Neural progenitor cell (in vitro differentiated cells): ENCODE measurements around the gene KANK4. TPM values are rescaled to one million over a fixed set of nuclear protein-coding genes. Genes with fewer than 3 reads are reported as not detected.

Experiments used
- DNase-seq: peaks from one replicate; pipeline ENCODE4 v3.0.0-alpha.2; 2016; ENCODE audit warnings: low spot score
- H2AFZ ChIP-seq: fragments of 200-600 bp; sonication (generic); replicated peaks from 2 replicates; pipeline ENCODE4 v1.6.1; 2016; ENCODE audit warnings: antibody characterized with exemption
- H3F3A ChIP-seq: fragments of 200-600 bp; sonication (generic); 2 replicates; pipeline ENCODE4 v1.6.1; 2016; ENCODE audit warnings: antibody characterized with exemption, low read depth
- H3K27ac ChIP-seq: fragments of 200-600 bp; sonication (generic); 2 replicates; pipeline ENCODE4 v1.5.1; 2016; ENCODE audit warnings: mild to moderate bottlenecking
- H3K27me3 ChIP-seq: fragments of 200-600 bp; sonication (generic); 2 replicates; pipeline ENCODE4 v1.6.1; 2016; ENCODE audit warnings: mild to moderate bottlenecking, moderate library complexity
- H3K36me3 ChIP-seq: fragments of 200-600 bp; sonication (generic); 2 replicates; pipeline ENCODE4 v1.5.1; 2016
- H3K4me1 ChIP-seq: fragments of 200-600 bp; sonication (generic); 2 replicates; pipeline ENCODE4 v1.6.1; 2016; ENCODE audit warnings: mixed run types
- H3K4me2 ChIP-seq: fragments of 200-600 bp; sonication (generic); 2 replicates; pipeline ENCODE4 v1.6.1; 2016
- H3K4me3 ChIP-seq: fragments of 200-600 bp; sonication (generic); 2 replicates; pipeline ENCODE4 v1.5.1; 2016
- H3K79me2 ChIP-seq: fragments of 200-600 bp; sonication (generic); 2 replicates; pipeline ENCODE4 v1.6.1; 2016; ENCODE audit warnings: low read depth
- H3K9ac ChIP-seq: fragments of 200-600 bp; sonication (generic); 2 replicates; pipeline ENCODE4 v1.6.1; 2016
- H3K9me3 ChIP-seq: fragments of 200-600 bp; sonication (generic); 2 replicates; pipeline ENCODE4 v1.5.1; 2016; ENCODE audit warnings: low read depth
- H4K20me1 ChIP-seq: fragments of 200-600 bp; sonication (generic); 2 replicates; pipeline ENCODE4 v1.6.1; 2016; ENCODE audit warnings: low read depth
- H3K27ac Mint-ChIP-seq: 3 replicates; pipeline ENCODE4 v1.8.0; 2021; ENCODE audit warnings: mixed read lengths
- H3K27me3 Mint-ChIP-seq: 2 replicates; pipeline ENCODE4 v1.8.0; 2022; ENCODE audit warnings: low read depth, mild to moderate bottlenecking, inconsistent platforms, moderate library complexity, mixed read lengths; ENCODE audit not compliant: insufficient read depth
- H3K36me3 Mint-ChIP-seq: 3 replicates; pipeline ENCODE4 v1.8.0; 2021; ENCODE audit warnings: mixed read lengths
- H3K4me1 Mint-ChIP-seq: 3 replicates; pipeline ENCODE4 v1.8.0; 2021; ENCODE audit warnings: mixed read lengths
- H3K4me3 Mint-ChIP-seq: 3 replicates; pipeline ENCODE4 v1.8.0; 2021; ENCODE audit warnings: mild to moderate bottlenecking, moderate library complexity, mixed read lengths
- H3K9me3 Mint-ChIP-seq: 3 replicates; pipeline ENCODE4 v1.8.0; 2020; ENCODE audit warnings: mixed read lengths
- EZH2 ChIP-seq: fragments of 200-600 bp; sonication (generic); IDR thresholded peaks from 2 replicates; pipeline ENCODE4 v1.6.1; 2017; ENCODE audit warnings: antibody characterized with exemption, mild to moderate bottlenecking, moderate library complexity
- EZH2phosphoT487 ChIP-seq: fragments of 200-600 bp; sonication (generic); IDR thresholded peaks from 2 replicates; pipeline ENCODE4 v1.6.1; 2017; ENCODE audit warnings: antibody characterized with exemption
- total RNA-seq: library from RNA; depleted of rRNA; stranded (reverse); fragments of >200 nt; gene quantifications from 2 replicates; pipeline ENCODE4 v1.2.3, GENCODE V29; 2015; ENCODE audit warnings: low replicate concordance
- TF ChIP-seq, protein P1 (sequence below): fragments of 200-600 bp; sonication (generic); IDR thresholded peaks from 2 replicates; pipeline ENCODE4 v1.5.1; 2017; ENCODE audit warnings: antibody characterized with exemption, mild to moderate bottlenecking

Gene KANK4
- total RNA-seq, 1 donor from 2014 or later = not detected

DNA sequence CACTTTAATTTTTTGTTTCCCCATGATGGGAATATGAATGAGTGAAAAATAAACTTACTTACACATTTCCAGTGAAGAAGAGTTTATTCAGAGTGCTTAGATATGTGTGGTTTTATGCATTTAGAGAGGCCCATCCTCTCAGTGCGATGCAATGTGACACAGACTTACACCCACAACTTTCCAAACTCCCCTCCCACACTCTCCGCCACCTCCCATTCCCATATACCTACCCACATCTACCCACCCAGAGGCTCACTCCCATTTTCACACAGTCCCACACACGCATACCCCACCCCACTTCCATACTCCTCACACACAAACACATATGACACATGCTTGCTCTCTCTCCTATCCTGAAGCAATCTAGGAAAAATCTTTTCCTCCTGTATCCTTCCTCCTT is 21.9 kb upstream of the KANK4 start:
- Mint-ChIP-seq H3K27me3 (peaks cover 6% of the 10 kb centered on the region), H3K27ac (no peak overlapping the region), H3K4me3 (no peak overlapping the region), H3K36me3 (no peaks in the 10 kb centered on the region), H3K9me3 (no peaks in the 10 kb centered on the region), H3K4me1 (peaks cover 35% of the 10 kb centered on the region)
- Histone ChIP-seq H3K4me3 (no peak overlapping the region), H3K79me2 (no peaks in the 10 kb centered on the region), H3K27ac (no peak overlapping the region), H3F3A (peaks cover 15% of the 10 kb centered on the region), H3K4me2 (no peak overlapping the region), H3K9ac (no peak overlapping the region), H3K9me3 (no peaks in the 10 kb centered on the region), H3K27me3 (no peaks in the 10 kb centered on the region), H2AFZ (no peak overlapping the region), H4K20me1 (no peaks in the 10 kb centered on the region), H3K36me3 (no peaks in the 10 kb centered on the region), H3K4me1 (peaks cover 23% of the 10 kb centered on the region)
- DNase-seq = no peak
- TF ChIP-seq EZH2phosphoT487 (no peak), EZH2 (no peak)
- TF ChIP-seq, protein P1, sequence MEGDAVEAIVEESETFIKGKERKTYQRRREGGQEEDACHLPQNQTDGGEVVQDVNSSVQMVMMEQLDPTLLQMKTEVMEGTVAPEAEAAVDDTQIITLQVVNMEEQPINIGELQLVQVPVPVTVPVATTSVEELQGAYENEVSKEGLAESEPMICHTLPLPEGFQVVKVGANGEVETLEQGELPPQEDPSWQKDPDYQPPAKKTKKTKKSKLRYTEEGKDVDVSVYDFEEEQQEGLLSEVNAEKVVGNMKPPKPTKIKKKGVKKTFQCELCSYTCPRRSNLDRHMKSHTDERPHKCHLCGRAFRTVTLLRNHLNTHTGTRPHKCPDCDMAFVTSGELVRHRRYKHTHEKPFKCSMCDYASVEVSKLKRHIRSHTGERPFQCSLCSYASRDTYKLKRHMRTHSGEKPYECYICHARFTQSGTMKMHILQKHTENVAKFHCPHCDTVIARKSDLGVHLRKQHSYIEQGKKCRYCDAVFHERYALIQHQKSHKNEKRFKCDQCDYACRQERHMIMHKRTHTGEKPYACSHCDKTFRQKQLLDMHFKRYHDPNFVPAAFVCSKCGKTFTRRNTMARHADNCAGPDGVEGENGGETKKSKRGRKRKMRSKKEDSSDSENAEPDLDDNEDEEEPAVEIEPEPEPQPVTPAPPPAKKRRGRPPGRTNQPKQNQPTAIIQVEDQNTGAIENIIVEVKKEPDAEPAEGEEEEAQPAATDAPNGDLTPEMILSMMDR = no peak

DNA sequence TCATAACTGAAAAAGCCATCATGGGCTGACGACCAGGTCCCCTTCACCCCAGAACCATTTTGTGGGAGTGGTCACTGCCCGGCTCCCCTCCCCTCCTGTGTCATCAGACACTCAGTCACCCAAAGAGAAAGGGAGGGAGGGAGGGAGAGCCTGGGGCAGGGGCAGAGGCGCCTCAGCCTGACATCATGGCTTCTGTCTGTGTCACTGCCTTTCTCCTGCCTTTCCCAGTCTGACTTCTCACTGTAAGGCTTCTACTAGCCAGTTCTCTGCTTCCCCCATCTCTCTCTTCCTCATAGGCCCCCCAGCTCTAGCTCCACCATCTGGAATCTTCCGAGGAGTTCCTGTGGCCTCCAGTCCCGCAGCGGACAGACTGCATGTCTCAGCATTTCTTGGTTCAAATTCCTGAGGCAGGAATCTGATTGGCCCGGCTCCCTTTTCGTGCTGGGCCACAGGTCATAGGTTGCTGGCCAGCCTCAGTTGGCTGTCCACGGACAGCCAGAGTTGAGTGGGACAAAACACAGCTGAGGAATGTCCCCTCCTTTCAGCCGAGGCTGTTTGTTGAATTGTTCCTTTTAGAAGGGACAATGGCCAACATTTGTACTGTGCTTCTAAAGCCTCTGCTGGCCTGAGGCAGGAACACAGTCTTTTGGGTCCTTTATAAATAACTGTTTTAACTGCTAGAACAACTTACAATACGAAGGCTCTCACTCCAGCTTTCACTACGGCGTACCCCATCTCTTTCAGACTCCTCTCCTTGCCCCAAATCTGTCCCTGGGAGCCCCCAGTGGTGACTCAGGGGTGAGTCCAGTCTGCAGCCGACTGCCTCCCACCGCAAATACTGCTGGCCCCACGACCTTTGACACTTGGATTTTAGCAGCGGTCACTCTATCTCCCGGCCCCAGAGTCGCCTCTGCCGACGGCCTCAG is 18.7 kb upstream of the KANK4 start:
- no peaks in the 10 kb centered on the region for H3K36me3 ChIP-seq
- H3K9me3 Mint-ChIP-seq = peaks cover 3% of the 10 kb centered on the region
- H3K27me3 ChIP-seq = no peaks in the 10 kb centered on the region
- peak overlapping the region; percentile 94 for H3K27ac Mint-ChIP-seq
- peaks cover 23% of the 10 kb centered on the region for H3K4me1 ChIP-seq
- H2AFZ ChIP-seq = peak overlapping the region; percentile 95
- peaks cover 33% of the 10 kb centered on the region for H3K4me1 Mint-ChIP-seq
- H3K9ac ChIP-seq = no peak overlapping the region
- H3K27ac ChIP-seq = peak overlapping the region; percentile 71
- DNase-seq = peak; percentile 70
- H3K36me3 Mint-ChIP-seq = no peaks in the 10 kb centered on the region
- TF ChIP-seq EZH2 (no peak), EZH2phosphoT487 (no peak)
- TF ChIP-seq, protein P1 = peak; percentile 40
- no peak overlapping the region for H3K4me3 ChIP-seq
- H3K79me2 ChIP-seq = no peaks in the 10 kb centered on the region
- H3K27me3 Mint-ChIP-seq = peaks cover 7% of the 10 kb centered on the region
- H4K20me1 ChIP-seq = no peaks in the 10 kb centered on the region
- H3K9me3 ChIP-seq = no peaks in the 10 kb centered on the region
- peaks cover 15% of the 10 kb centered on the region for H3F3A ChIP-seq
- peak overlapping the region; percentile 49 for H3K4me2 ChIP-seq
- H3K4me3 Mint-ChIP-seq = peak overlapping the region; percentile 40

DNA sequence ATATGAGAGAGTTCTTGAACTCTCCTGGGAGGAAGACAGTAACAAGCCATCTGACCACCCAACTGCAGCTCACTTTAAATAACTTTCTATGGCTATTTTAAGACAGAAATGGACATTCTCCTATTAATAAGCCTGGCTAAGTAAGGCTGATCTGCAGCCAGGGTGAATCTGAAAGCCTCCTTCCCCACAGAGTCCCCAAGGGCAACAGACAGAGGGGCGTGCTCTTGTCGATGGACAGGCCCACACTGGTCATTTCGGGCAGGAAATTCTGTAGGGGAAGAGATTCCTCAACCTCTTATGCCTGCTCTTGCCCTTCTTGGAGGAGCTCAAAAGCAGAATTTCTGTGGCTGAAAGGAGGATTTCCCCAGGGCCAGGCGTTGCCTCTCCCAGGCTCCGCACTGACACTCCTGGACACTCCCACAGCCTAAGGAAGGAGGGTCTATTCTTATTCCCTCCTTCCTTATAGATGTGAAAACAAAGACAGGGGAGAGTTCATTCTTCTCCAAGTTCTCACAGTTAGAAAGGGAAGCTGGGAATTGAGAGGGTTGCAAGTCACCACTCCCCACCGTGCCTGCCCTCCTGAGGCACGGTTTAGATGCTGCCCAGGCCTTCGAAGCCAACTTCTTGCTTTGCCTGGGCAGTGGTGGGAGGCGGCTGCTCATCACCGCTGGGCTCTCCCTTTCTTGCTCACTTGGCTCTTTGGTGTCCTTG is 17.9 kb upstream of the KANK4 start:
- peaks cover 3% of the 10 kb centered on the region for H3K9me3 Mint-ChIP-seq
- H3K27ac ChIP-seq = peak overlapping the region; percentile 8

More for the DNA sequence above, 17.9 kb upstream of the KANK4 start:
- DNase-seq = peak; percentile 20
- H3K79me2 ChIP-seq = no peaks in the 10 kb centered on the region
- H3F3A ChIP-seq = peaks cover 15% of the 10 kb centered on the region
- no peak overlapping the region for H3K4me3 Mint-ChIP-seq
- no peak overlapping the region for H3K9ac ChIP-seq
- H3K9me3 ChIP-seq = no peaks in the 10 kb centered on the region
- H3K27me3 ChIP-seq = no peaks in the 10 kb centered on the region
- H2AFZ ChIP-seq = peak overlapping the region; percentile 95
- H3K4me1 Mint-ChIP-seq = peaks cover 30% of the 10 kb centered on the region
- no peaks in the 10 kb centered on the region for H3K36me3 ChIP-seq
- H3K4me1 ChIP-seq = peaks cover 23% of the 10 kb centered on the region
- no peaks in the 10 kb centered on the region for H3K36me3 Mint-ChIP-seq
- peak overlapping the region; percentile 94 for H3K27ac Mint-ChIP-seq
- H3K27me3 Mint-ChIP-seq = peaks cover 7% of the 10 kb centered on the region
- no peak overlapping the region for H3K4me3 ChIP-seq
- H3K4me2 ChIP-seq = peak overlapping the region; percentile 5
- TF ChIP-seq, protein P1 = no peak
- TF ChIP-seq EZH2phosphoT487 = no peak
- no peak for TF ChIP-seq EZH2
- H4K20me1 ChIP-seq = no peaks in the 10 kb centered on the region
